GM18498 (cell line): ENCODE data around the gene FAM149A.
A peak's percentile ranks its signal among the peaks of the same experiment; 100 is the strongest.

Experiments used
- ATAC-seq: cut with Tn5 transposase; IDR thresholded peaks from one replicate; pipeline ENCODE4 v1.9.1; 2021; ENCODE audit warnings: mild to moderate bottlenecking, moderate library complexity; ENCODE audit not compliant: unreplicated experiment

Gene FAM149A

DNA sequence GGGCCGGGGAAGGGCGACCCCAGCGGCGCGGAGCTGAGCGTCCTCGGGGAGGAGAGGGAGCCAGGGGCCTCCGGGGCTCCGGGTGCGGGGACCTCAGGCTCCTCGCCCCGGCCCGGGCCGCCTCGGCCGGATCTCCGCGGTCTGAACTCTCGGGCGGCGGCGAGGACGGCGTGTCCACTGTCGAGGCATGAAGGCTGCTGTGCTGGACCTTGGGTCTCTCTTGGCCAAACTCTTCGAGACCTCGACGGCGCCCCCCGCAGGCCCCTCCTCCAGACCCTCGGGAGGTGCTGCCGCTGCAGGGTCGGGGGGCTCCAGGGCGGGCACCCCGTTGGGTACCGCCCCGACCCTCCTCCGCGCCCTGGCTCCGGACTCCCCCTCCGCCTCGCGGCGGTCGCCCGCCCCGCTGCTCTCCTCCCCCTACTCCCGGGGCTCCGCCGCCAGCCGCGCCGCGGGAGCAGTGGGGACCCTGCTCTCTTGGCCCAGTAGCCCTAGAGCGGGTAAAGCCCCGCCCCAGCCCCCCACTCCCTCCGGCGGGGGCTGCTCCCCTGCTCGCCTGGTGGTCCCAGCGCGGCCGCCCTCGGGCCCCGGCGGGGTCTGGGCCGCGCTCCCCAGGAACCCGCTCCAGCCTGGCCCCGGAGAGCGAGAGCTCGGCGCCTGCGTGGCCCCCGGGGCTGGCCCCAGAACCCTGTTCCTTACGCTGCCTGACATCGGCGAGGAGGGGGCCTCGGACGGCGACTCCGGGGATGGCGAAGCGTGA lies 564 bp downstream of the FAM149A start:
- peak; percentile 46 for ATAC-seq

DNA sequence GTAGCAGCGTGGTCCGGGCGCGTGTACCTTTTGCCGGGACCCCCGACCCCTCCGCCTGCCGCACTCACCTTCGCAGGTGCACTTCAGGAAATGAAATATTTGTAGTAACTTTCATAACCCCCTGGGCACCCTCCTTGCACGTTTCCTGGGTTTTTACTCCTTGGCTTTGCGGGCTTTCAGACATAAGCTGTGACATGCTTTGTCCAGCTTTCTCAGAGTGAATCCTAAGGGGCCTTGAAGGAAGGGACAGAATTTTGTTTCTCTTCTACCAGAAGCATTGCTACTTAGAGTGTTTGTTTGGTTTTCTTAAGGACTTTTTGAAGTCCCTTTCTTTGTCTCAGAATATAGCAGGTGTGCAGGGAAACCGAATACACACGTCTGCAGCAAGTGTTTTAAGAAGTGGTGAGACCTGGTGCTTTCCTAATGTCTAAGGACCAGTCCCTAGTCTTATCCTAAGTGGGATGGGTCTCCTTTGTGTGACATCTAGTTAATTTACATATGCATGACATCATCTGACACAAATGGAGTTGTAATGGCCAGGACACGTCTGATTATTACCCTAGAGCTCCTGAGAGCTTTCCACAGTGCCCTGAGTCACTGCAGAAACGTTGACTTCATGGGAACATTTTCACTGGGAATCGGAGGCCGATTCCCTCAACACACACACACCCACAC lies 1.3 kb downstream of the FAM149A start:
- no peak for ATAC-seq

DNA sequence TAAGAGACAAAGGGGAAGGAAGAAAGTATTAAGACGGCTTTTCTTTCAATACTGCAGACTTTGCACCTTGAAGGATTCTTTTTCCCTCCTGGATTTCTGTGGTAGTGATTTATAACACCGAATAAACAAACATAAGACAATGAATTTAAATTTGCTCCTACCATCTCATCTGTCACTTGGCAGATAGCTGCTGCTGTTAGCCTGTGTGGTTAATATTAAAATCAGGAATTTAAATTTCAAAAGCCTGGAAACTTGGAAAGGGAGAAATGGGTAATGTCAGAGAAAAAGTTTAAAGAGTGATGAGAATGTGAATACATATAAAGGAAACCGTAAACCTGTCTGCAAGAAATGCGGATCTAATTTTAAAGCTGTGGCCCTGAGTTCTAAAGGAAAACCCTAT lies 3.4 kb downstream of the FAM149A start:
- ATAC-seq: no peak

DNA sequence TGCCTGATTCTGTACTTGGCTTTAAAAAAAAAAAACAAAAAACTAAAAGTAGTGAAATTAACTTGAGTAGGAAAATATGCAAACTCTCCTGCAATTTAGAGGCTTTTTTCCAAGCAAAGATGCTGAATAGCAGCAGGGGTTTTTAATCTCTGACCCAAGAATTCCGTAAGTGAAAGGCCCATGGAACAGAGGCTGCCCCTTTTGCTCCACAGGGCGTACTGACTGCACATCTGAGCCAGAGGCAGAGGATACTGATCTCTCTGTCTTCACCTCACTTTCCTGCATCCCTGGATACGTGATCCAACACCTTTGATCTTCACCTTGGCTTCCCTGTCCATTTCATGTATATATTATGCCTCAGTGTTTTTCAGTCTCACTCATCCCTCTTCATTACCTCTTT lies 3.9 kb downstream of the FAM149A start:
- ATAC-seq: no peak

DNA sequence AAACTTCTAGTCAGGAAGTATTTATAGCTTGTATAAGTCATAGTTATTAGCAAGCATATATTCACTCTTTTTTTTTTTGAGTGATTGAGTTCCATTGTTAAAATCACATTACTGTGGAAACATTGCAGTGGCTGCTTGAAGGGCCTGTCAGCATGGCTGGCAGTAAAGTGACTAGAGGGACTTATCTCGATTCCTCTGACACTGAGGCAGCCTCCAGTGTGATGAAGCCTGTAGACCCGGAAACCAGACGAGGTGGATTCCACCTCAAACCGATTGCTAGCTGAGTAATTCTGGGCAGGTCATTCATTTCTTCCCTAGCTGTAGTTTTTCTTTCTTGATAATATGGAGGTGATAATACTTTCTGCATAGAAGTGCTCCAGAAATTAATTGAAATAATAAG lies 4.7 kb downstream of the FAM149A start:
- no peak for ATAC-seq

DNA sequence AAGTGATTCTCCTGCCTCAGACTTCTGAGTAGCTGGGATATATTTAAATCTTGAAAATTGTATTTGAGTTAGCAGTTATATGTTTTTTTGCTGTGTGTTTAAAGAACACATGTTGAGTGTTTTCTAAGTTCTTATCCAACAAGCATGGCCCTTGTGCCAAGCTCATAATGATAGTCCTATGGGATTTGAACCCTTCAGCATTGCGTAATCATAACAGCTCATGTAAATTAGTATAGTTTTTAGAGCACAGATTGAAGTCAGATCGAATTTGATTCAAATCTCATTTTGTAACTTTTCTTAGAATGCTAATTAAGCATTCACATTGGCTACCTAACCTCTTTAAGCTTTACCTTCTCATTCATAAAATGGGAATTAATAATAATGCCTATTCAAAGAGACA lies 12.2 kb downstream of the FAM149A start:
- no peak for ATAC-seq

DNA sequence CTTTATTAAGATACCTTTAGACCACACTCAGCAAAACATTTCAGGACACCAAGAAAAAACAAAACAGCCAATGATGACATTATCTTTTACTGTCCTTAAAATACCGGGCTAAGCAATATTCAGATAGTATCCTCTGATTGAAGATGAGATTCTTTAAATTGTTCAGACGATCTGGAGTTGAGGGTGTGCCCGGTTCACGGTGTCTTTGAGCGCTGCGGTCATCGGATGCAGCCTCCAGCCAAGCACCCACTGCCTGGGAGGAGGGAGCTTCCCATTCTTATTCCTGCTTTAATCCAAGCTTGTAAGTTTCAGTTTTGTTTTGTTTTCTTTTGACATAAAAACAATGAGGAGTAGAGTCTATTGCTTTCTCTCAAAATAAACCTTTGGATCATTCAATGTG lies 14.1 kb downstream of the FAM149A start:
- ATAC-seq: no peak

DNA sequence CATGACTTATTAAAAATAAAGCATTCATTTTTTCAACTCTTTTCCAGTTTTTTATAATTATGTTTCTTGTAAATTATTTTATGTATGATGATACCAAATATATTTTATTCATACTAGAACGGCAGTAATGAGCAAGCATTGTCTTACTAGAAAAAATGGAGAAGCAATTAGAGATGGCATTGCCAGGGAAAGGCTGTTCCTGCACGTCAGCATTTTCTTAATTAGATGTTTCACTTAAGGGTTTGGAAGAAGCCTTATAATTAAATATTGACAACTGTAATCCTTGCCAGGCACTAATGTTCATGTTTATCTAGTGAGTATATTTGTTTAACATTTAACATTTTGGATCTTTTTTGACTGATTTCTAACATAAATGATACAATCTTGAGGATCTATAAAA lies 16.6 kb downstream of the FAM149A start:
- no peak for ATAC-seq

DNA sequence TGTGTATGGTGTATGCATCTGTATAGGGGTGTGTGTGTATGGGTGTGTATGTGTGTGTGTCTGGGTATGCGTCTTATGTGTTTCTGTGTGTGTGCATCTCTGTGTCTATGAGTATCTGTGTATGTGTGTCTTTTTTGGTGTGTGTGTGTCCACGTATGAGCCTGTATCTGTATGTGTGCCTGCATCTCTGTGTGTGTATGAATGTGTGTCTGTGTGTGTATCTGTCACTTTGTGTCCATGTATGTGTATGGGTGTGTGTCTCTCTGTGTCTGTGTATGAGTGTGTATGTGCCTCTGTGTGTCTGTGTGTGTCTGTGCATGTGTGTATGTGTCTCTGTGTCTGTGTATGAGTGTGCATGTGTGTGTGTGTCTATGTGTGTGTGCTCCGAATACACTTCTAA lies 24.3 kb downstream of the FAM149A start:
- no peak for ATAC-seq

DNA sequence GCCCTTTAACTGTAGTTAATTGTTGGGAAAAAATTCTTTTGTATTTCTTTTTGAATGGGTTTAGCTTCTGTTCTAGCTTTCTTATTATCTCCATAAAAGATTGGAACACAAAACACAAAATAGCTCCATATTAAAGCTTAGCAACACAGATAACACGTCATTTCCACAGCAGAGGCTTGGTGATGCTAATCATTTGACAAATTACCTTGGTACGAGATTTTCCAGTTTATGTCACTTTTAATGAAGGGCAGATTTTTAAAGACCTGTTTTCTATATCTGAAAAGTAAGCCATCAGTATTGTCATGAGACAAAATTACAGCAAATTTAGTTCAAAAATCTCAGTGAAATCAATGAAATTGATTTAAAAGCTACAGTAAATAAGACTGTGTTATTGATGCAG lies 27.4 kb downstream of the FAM149A start:
- no peak for ATAC-seq

DNA sequence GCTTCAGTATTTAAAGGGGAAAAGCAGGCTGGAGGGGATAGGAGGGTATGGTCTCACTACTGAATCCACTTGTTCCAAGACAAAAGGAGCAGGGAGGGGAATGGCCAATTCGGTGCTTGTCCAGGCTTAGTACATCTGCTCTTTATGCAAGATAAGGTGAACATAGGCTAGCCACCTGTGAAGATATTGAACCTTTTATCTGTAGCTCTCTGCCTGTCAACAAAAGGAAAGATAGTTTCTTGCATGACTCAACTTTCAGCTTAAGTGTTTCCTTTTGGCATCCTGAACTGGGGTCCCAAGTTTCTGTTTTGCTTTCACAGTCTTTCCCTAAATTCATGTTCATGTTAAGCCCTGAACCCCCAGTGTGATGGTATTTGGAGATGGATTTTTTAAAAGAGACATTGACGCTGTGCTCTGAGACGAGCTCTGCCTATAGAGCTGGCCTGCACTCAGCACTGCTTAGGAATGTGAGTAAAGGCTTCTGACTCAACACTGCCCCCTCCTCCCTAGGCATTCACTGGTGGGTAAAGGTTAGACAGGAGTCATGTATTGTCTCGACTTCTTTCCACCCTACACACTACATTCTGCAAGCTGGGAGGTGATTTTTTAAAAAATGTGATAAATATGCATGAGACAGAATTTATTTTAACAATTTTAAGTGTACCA lies 28.2 kb downstream of the FAM149A start:
- ATAC-seq: peak; percentile 36

DNA sequence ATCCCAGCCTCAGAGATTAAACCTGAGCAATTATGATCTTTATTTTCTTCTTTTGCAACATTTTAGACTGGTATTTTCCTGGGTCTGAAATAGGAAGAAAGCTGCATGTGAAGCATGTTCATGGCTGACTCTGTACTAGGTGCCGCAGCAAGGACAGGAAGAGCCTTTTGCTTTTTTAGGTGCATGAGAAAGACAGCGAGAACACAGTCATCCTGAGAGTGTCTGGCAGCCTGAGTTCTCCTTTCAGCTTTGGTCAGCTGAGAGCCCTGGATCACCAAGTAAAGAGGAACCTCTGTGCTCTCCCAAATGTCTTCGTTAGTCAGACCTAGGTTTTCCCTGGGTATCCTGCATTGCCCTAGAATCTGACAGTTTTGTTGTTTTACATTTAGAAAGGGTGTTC lies 29.8 kb downstream of the FAM149A start:
- ATAC-seq: peak; percentile 99

DNA sequence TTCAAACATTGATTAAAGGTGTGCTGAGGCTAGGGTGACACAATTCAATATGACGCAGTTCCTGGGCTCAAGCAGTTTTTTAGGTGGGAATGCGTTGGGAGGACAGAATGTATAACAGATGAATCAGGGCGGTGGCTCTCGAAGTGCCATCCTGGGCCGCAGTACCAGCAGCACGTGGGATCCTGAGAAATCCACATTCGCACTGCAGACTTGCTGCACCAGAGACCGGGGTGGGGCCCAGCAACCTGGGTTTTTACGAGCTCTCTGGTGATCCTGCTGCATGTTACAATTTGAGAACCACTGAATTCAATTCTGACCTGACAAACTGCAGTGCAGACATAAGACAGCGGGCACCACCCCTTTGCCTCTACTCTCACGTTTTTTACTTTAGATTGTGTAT lies 30.4 kb downstream of the FAM149A start:
- ATAC-seq: no peak

DNA sequence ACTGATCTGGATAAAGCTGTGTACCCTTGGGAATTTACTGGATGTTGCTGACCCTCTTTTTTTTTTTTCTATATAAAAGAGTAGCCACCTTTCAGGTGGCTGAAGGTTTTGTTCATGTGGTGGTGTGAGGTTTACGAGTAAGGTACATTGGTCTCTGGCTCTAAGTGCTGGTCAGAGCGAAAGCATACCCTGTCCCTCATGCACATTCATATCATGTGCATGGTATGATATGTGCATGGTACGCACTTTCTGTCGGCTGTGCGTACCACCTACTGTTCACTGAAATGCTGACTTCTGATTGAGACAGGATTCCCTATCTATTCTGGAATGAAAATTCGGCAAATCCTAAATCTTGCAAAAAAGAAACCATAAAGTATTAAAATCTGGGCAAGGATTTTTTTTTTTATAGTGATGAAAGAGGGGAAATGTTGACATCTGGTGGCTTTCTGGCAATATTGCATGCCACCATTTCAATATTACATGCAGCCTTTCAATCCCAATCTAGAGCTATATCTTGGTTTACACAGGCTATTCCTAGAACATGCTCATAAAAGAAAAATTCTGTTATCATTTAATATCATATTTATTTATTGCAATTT lies 32.8 kb downstream of the FAM149A start:
- ATAC-seq: no peak

DNA sequence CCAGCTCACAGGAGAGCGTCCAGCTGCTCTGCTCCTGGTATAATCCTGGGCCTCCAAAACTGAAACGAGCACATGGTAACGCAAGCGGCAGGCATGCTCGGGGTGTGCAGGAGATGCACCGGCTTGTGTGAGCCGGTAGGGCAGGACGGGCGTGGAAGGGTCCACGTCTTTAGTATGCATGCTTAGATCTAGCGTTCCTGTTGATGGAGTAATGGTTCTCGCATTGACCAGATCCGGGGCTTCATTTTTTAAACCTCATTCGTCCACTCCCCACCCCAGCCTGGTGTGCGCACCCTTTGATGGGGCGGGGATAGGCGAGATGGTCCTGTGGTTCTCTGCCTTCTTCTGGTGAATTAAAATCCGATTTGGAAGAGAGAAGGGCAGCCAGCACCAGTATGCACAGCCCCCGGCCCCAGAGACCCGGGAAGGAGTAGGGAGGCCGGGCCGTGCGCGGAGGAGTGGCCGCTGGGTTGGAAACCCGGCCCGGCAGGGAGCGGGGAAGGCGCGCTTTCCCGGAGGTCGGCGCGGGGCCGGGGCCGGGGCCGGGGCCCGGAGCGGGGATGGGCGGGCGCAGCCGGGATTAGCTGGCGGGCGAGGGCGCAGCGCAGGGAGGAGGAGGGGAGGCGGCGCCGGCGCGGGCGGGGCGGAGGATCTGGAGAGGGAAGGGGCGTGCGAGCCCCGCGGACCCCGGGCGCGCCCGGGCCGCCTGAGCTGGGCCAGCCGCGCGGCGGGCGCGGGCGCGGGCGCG lies 39.9 kb downstream of the FAM149A start:
- peak; percentile 43 for ATAC-seq

DNA sequence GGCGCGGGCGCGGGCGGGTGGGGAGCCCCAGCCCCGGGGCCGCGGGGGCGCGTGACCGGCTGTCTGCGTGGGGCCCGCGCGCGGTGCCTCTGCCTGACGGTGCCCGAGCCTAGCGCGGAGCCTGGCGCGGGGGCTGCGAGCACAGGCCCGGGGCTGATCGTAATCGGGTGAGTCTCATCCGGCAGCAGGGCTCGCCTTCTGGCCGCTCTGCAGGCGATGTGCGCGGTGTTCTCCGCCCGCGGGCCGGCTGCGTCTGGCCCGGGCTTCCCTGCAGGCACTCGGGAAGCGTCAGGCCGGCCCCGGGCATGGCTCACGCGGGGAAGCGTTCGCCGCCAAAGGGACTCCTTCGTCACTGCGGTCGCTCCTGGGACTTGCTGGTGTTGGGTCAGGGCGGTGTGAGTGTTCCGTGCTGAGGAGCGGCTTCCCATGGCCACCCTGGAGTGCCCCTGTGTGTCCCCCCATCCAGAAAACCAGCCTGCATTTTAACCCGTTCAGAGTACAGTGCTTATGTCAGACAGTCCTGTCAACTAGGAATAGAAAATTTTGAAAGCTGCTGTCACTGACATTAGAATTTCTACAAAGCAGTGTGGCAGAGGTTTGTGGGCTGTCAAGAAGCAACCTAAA lies 40.6 kb downstream of the FAM149A start:
- ATAC-seq: peak; percentile 47

DNA sequence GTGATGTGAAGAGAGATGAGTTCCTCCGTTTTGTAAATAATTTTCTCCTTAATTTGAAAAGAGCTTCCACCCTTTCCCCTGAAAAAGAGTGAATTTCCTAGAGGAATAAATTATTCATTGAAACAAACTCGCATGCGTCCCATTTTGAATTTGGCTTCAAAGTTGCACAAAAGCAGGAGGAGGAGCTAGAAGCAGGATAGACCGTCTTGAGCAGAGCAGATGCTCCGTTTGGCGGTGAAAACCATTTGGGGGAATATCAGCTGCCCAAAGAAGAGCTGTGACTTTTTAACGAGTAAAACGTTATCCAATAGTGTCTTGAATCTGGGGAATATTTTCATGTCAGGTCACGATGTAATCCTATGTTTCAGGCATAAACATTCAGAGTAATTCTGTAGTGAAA lies 42.0 kb downstream of the FAM149A start:
- no peak for ATAC-seq

DNA sequence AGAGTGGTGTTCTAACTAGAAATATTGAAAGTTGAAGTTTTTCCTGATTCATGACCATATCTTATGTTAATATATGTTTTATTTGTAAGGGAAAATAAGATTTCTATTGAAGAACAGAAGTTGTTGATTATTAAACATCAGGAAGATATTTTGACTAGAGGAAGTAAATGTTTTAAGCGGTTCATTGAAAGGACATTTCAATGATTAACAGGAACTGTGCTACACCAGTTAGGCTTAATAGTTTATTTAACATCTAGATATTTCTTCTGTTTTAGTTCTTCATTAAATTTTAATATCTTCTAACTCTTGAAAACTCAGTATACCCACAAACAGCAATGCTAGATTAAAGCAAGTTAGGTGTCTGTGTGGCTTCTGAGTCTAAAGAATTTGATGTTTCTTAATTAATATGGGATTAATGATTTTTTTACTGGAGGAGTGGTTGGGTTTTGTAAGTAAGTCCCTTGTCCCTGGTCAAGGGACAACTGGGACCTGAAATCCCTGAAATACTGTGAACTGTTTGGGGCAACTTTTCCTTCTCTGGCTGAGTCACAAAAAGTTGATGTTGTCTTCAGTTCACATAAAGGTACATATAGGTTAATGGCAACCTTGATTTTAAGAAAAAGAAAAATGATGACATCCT lies 44.0 kb downstream of the FAM149A start:
- ATAC-seq: no peak

DNA sequence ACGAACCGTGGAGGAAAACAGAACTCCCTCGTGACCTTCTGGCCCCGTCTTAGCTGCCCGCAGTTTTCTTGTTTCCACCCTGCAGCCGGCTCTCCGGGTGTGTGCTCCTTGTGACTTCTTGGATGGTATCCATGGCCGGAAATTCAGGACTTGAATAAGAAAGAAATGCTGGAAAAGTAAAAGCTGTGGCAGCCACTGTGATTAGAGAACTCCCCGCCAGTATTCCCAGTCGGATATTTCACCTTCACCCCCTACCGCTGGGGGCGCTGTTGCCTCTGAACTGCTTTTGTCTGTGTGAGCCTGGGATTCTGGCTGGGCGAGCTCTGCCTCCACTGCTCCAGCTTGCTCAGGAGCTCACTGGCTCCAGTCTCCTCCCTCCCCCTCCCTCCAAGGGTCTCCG lies 45.4 kb downstream of the FAM149A start:
- no peak for ATAC-seq

DNA sequence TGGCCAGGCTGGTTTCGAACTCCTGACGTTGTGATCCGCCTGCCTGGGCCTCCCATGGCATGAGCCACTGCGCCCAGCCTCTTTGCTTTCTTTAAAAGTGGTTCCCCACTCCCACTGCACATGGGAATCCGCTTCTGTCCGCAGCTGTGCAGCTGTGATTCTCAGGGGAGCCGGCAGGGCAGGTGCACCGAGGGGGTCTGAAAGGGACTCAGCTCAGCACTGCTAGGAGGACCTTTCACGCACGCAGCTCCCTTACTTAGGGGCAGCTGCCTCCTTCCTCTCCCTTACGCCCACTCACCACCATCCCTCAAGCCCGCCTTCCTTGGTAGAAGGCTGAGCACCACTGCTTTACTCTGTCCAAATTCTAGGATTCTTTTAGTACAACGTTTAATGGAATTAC lies 46.4 kb downstream of the FAM149A start:
- no peak for ATAC-seq
